Loucy (cell line): Measurements from ENCODE around the gene SLC9A1.

Source experiments
- H2AFZ ChIP-seq: fragments of 200-600 bp; sonication (generic); 2 replicates; pipeline ENCODE4 v1.6.0; 2016; ENCODE audit warnings: antibody characterized with exemption, mild to moderate bottlenecking, low read length, moderate library complexity
- H3F3A ChIP-seq: fragments of 200-600 bp; 2 replicates; pipeline ENCODE4 v1.6.0; 2016; ENCODE audit warnings: antibody characterized with exemption, low read depth, mild to moderate bottlenecking
- H3K27me3 ChIP-seq: fragments of 200-600 bp; sonication (generic); 2 replicates; pipeline ENCODE4 v1.6.1; 2014; ENCODE audit warnings: low read length, mild to moderate bottlenecking; ENCODE audit not compliant: insufficient read depth, poor library complexity, severe bottlenecking
- H3K36me3 ChIP-seq: fragments of 200-600 bp; sonication (generic); 2 replicates; pipeline ENCODE4 v1.6.1; 2016; ENCODE audit warnings: low read length; ENCODE audit not compliant: insufficient read depth
- H3K4me1 ChIP-seq: fragments of 200-600 bp; sonication (generic); 2 replicates; pipeline ENCODE4 v1.5.1; 2014; ENCODE audit warnings: low read length, mild to moderate bottlenecking; ENCODE audit not compliant: insufficient read depth, poor library complexity, severe bottlenecking
- H3K4me2 ChIP-seq: fragments of 200-600 bp; sonication (generic); 2 replicates; pipeline ENCODE4 v1.6.0; 2014; ENCODE audit warnings: antibody characterized with exemption, low read length, low read depth, mild to moderate bottlenecking; ENCODE audit not compliant: poor library complexity, severe bottlenecking
- H3K4me3 ChIP-seq: fragments of 200-600 bp; sonication (generic); 2 replicates; pipeline ENCODE4 v1.5.1; 2014; ENCODE audit warnings: low read length, mild to moderate bottlenecking, mixed read lengths; ENCODE audit not compliant: poor library complexity, severe bottlenecking
- H3K79me2 ChIP-seq: fragments of 200-600 bp; sonication (generic); 2 replicates; pipeline ENCODE4 v1.6.1; 2014; ENCODE audit warnings: low read length; ENCODE audit not compliant: insufficient read depth
- H3K9ac ChIP-seq: fragments of 200-600 bp; sonication (generic); 2 replicates; pipeline ENCODE4 v1.6.0; 2014; ENCODE audit warnings: mild to moderate bottlenecking, low read depth, low read length, moderate library complexity; ENCODE audit not compliant: poor library complexity, severe bottlenecking
- H3K9me2 ChIP-seq: fragments of 200-600 bp; sonication (generic); replicated peaks from 2 replicates; pipeline ENCODE4 v1.6.1; 2016; ENCODE audit warnings: low read depth, low read length, mixed read lengths
- H3K9me3 ChIP-seq: fragments of 200-600 bp; sonication (generic); 2 replicates; pipeline ENCODE4 v1.6.1; 2014; ENCODE audit warnings: mild to moderate bottlenecking, antibody characterized with exemption, low read length, low read depth; ENCODE audit not compliant: insufficient read depth
- H4K20me1 ChIP-seq: fragments of 200-600 bp; sonication (generic); 2 replicates; pipeline ENCODE4 v1.6.0; 2014; ENCODE audit warnings: antibody characterized with exemption, low read length, mild to moderate bottlenecking; ENCODE audit not compliant: insufficient read depth, poor library complexity, severe bottlenecking
- EZH2phosphoT487 ChIP-seq: fragments of 200-600 bp; IDR thresholded peaks from 2 replicates; pipeline ENCODE4 v1.6.1; 2018; ENCODE audit warnings: antibody characterized with exemption, mild to moderate bottlenecking, moderate library complexity, borderline replicate concordance
- TF ChIP-seq, protein P1 (sequence below): fragments of 200-600 bp; sonication (generic); conservative IDR thresholded peaks from 2 replicates; pipeline ENCODE4 v1.5.1; 2014; ENCODE audit warnings: mild to moderate bottlenecking, antibody characterized with exemption, low read length

The SLC9A1 gene

DNA sequence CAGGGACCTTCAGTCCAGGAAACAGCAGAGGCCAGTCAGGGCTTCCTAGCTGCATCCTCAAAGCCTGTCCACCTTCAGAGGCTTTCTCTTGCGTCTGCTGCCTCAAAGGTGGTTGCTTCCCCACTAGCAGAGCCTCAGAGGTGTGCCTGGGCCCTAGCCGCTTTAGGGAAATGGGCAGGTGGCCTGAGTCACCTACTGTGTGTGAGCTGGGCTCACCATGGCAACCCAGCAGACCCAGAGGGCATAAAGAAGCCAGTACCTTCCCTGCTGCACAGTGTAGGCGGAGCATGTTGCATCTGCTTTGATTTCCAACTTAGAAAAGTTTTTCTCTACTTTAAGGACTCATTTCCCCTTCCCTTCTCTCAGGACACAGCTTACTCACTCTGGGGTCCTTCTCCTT lies 12.5 kb downstream of the SLC9A1 start:
- Histone ChIP-seq H3K9me3 (no peaks in the 10 kb centered on the region), H3K36me3 (no peaks in the 10 kb centered on the region), H3K79me2 (peaks cover 84% of the 10 kb centered on the region)

DNA sequence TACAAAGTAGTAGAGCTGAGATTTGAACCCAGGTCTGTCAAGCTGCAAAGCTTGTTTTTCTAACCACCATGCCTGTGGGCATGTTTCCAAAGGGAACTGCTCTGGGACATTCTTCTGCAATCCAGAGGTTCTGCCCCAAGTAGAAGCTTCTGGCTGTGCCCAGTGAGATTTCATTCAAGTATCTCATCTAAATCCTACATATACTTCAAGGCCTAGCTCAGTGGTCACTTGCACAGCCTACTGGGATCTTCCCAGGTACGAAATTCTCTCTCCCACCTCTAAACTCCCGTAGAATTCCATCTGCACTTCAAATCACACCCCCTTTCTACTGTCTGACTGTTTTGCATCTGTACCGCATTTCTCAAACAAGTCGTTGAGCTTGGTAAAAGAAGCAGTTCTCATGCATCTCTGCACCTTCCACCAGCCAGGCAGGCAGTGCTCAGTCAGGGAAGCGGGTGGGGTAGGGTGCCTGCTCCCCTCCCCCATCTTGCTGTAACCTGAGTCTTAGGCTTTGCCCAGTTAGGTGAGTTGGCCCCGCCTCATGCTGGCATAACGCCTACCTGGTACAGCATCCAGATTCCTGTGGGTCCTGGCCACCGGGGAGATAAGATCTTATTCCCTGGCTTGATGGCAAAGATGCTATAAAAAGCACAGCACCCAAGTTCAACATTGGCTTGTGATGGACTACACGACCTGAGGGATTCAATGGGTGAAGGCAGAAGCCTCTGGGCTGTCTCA lies 13.5 kb downstream of the SLC9A1 start:
- TF ChIP-seq, protein P1, sequence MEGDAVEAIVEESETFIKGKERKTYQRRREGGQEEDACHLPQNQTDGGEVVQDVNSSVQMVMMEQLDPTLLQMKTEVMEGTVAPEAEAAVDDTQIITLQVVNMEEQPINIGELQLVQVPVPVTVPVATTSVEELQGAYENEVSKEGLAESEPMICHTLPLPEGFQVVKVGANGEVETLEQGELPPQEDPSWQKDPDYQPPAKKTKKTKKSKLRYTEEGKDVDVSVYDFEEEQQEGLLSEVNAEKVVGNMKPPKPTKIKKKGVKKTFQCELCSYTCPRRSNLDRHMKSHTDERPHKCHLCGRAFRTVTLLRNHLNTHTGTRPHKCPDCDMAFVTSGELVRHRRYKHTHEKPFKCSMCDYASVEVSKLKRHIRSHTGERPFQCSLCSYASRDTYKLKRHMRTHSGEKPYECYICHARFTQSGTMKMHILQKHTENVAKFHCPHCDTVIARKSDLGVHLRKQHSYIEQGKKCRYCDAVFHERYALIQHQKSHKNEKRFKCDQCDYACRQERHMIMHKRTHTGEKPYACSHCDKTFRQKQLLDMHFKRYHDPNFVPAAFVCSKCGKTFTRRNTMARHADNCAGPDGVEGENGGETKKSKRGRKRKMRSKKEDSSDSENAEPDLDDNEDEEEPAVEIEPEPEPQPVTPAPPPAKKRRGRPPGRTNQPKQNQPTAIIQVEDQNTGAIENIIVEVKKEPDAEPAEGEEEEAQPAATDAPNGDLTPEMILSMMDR: no peak
- TF ChIP-seq EZH2phosphoT487: no peak
- no peak overlapping the region for H2AFZ ChIP-seq
- H3K36me3 ChIP-seq: no peaks in the 10 kb centered on the region
- H3K4me1 ChIP-seq: peaks cover 54% of the 10 kb centered on the region
- H3F3A ChIP-seq: no peaks in the 10 kb centered on the region
- H3K9me3 ChIP-seq: no peaks in the 10 kb centered on the region
- no peaks in the 10 kb centered on the region for H3K27me3 ChIP-seq
- no peak overlapping the region for H3K4me3 ChIP-seq
- no peaks in the 10 kb centered on the region for H4K20me1 ChIP-seq
- H3K9ac ChIP-seq: no peak overlapping the region
- no peaks in the 10 kb centered on the region for H3K9me2 ChIP-seq
- H3K4me2 ChIP-seq: peak overlapping the region; percentile 37
- peaks cover 86% of the 10 kb centered on the region for H3K79me2 ChIP-seq

More for the DNA sequence above, 12.5 kb downstream of the SLC9A1 start:
- no peaks in the 10 kb centered on the region for H3K27me3 ChIP-seq
- peak overlapping the region; percentile 6 for H3K9ac ChIP-seq
- H4K20me1 ChIP-seq: no peaks in the 10 kb centered on the region
- H3F3A ChIP-seq: no peaks in the 10 kb centered on the region
- H3K4me2 ChIP-seq: peak overlapping the region; percentile 37
- H2AFZ ChIP-seq: no peak overlapping the region
- H3K9me2 ChIP-seq: no peaks in the 10 kb centered on the region
- H3K4me1 ChIP-seq: peaks cover 44% of the 10 kb centered on the region
- H3K4me3 ChIP-seq: no peak overlapping the region
- TF ChIP-seq, protein P1: no peak
- TF ChIP-seq EZH2phosphoT487: no peak

DNA sequence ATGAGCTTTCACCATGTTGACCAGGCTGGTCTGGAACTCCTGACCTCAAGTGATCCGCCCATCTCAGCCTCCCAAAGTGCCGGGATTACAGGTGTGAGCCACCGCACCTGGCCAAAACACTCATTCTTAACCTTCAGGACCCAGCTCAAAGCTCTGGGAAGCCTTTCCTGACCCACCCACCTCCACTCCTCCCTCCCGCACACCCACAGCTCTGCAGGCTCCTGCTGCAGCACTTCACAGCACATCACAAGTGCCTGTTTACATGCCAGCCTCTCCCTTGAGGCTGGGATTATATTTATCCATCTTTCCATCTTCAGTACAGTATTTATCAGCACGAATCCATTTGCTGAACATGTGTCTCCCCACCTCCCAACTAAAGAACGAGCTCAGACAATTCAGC lies 14.9 kb downstream of the SLC9A1 start:
- Histone ChIP-seq H2AFZ (no peak overlapping the region), H3K9ac (no peak overlapping the region), H3K9me3 (no peaks in the 10 kb centered on the region), H3K27me3 (no peaks in the 10 kb centered on the region), H3K36me3 (no peaks in the 10 kb centered on the region; the same call in 1 of the 2 replicates), H3K4me3 (no peak overlapping the region), H4K20me1 (no peaks in the 10 kb centered on the region), H3K9me2 (no peaks in the 10 kb centered on the region), H3K4me1 (peaks cover 47% of the 10 kb centered on the region), H3K4me2 (no peak overlapping the region), H3F3A (no peaks in the 10 kb centered on the region), H3K79me2 (peaks cover 80% of the 10 kb centered on the region)
- TF ChIP-seq, protein P1: no peak
- no peak for TF ChIP-seq EZH2phosphoT487
